HG03280 (cell line): ENCODE data around the gene PTPRN2.

Experiments used
- ATAC-seq: cut with Tn5 transposase; IDR thresholded peaks from one replicate; pipeline ENCODE4 v1.9.1; 2021; ENCODE audit warnings: mild to moderate bottlenecking, moderate library complexity; ENCODE audit not compliant: unreplicated experiment

PTPRN2 gene

GRCh38 chr7:158603773-158604755, 16.4 kb upstream of the PTPRN2 start:
- ATAC-seq: no peak

- ATAC-seq: no peak
These were observed 15.5 kb upstream of the PTPRN2 start for GRCh38 chr7:158602905-158603772.

- ATAC-seq: no peak
These were observed 14.4 kb upstream of the PTPRN2 start for GRCh38 chr7:158602041-158602440.

- ATAC-seq: no peak
These were observed 13.5 kb upstream of the PTPRN2 start for GRCh38 chr7:158601090-158601489.

GRCh38 chr7:158596745-158597144, 9.1 kb upstream of the PTPRN2 start:
- ATAC-seq: no peak

- ATAC-seq: no peak
These were observed 8.7 kb upstream of the PTPRN2 start for GRCh38 chr7:158596309-158596708.

GRCh38 chr7:158595068-158595467, 7.4 kb upstream of the PTPRN2 start:
- ATAC-seq: no peak

- no peak for ATAC-seq
These were observed 4.9 kb upstream of the PTPRN2 start for GRCh38 chr7:158592541-158592940.

GRCh38 chr7:158591944-158592343, 4.3 kb upstream of the PTPRN2 start:
- no peak for ATAC-seq

- no peak for ATAC-seq
These were observed 2.5 kb upstream of the PTPRN2 start for GRCh38 chr7:158590181-158590530.

- ATAC-seq: no peak
These were observed 2.0 kb upstream of the PTPRN2 start for GRCh38 chr7:158589653-158590052.

- ATAC-seq: no peak
These were observed 1.3 kb upstream of the PTPRN2 start for GRCh38 chr7:158588878-158589442.

GRCh38 chr7:158588085-158588877, 658 bp upstream of the PTPRN2 start:
- no peak for ATAC-seq

- no peak for ATAC-seq
These were observed 993 bp downstream of the PTPRN2 start for GRCh38 chr7:158586499-158587161.

GRCh38 chr7:158585721-158586498, 1.7 kb downstream of the PTPRN2 start:
- no peak for ATAC-seq

GRCh38 chr7:158584407-158584806, 3.2 kb downstream of the PTPRN2 start:
- ATAC-seq: no peak

GRCh38 chr7:158583810-158584209, 3.8 kb downstream of the PTPRN2 start:
- ATAC-seq: no peak

GRCh38 chr7:158583143-158583542, 4.5 kb downstream of the PTPRN2 start:
- no peak for ATAC-seq

- ATAC-seq: no peak
These were observed 5.5 kb downstream of the PTPRN2 start for GRCh38 chr7:158582089-158582456.
